ENCODE results near the gene MOCOS. TPM values are rescaled to one million over a fixed set of nuclear protein-coding genes. Genes with fewer than 3 reads are reported as not detected.

Gene MOCOS
- total RNA-seq, 1 donor from 2014 or later, result 1.3 TPM

DNA sequence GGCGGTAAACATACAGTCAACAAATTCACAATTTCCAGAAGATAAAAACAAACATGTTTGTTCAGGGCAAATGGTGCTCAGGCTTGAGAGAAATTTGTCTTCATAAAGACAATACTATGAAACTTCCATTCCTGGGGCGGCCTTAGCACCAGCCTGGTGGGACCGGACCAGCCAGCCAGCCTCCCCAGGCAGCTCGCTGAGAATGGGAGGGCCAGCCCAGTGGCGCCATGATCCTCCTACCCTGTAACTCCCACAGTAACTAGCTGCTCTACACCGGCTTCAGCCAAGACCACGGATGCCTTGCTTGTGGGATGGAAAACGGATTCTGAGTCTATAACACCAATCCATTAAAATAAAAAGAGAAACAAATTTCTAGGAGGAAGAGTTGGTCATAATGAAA is 86.0 kb downstream of the MOCOS start:
- Mint-ChIP-seq H3K27me3 (ENCODE audit: unreplicated experiment) (no peaks in the 10 kb centered on the region), H3K9me3 (ENCODE audit: unreplicated experiment) (no peaks in the 10 kb centered on the region), H3K4me1 (ENCODE audit: low read depth, unreplicated experiment) (peaks cover 3% of the 10 kb centered on the region), H3K36me3 (ENCODE audit: unreplicated experiment) (no peaks in the 10 kb centered on the region), H3K4me3 (ENCODE audit: unreplicated experiment) (no peak overlapping the region), H3K27ac (ENCODE audit: unreplicated experiment) (no peak overlapping the region)
- TF ChIP-seq, protein P1, sequence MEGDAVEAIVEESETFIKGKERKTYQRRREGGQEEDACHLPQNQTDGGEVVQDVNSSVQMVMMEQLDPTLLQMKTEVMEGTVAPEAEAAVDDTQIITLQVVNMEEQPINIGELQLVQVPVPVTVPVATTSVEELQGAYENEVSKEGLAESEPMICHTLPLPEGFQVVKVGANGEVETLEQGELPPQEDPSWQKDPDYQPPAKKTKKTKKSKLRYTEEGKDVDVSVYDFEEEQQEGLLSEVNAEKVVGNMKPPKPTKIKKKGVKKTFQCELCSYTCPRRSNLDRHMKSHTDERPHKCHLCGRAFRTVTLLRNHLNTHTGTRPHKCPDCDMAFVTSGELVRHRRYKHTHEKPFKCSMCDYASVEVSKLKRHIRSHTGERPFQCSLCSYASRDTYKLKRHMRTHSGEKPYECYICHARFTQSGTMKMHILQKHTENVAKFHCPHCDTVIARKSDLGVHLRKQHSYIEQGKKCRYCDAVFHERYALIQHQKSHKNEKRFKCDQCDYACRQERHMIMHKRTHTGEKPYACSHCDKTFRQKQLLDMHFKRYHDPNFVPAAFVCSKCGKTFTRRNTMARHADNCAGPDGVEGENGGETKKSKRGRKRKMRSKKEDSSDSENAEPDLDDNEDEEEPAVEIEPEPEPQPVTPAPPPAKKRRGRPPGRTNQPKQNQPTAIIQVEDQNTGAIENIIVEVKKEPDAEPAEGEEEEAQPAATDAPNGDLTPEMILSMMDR (IDR thresholded peaks at IDR 0.05; ENCODE audit: partially characterized antibody, unreplicated experiment), result no peak
- DNase-seq, result no peak

DNA sequence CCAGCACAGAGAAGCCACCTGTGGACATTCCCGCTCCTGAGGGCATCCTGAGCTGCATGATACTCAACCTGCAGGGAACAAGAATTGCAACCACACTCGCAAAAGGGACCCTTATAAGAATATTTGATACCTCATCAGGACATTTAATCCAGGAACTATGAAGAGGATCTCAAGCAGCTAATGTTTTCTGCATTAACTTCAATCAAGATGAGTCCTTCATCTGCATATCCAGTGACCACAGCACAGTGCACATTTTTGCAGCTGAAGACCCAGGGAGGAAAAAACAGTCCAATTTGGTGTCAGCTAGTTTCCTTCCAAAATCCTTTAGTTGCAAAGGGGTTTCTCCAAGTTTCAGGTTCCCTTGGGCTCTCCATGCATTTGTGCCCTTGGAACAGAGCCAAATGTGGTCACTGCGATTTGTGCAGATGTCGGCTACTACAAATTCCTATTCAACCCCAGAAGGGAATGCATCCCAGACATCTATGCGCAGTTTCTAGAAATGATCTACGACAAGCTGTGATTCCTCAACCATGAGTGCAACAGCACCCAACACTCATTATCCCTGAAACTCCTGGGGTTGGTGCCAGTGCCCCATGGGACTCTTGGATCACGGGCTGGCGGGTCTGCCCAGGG is 86.9 kb downstream of the MOCOS start:
- Mint-ChIP-seq H3K4me1 (ENCODE audit: low read depth, unreplicated experiment) (peaks cover 3% of the 10 kb centered on the region), H3K4me3 (ENCODE audit: unreplicated experiment) (no peak overlapping the region), H3K9me3 (ENCODE audit: unreplicated experiment) (no peaks in the 10 kb centered on the region), H3K27me3 (ENCODE audit: unreplicated experiment) (no peaks in the 10 kb centered on the region), H3K36me3 (ENCODE audit: unreplicated experiment) (no peaks in the 10 kb centered on the region), H3K27ac (ENCODE audit: unreplicated experiment) (no peak overlapping the region)
- TF ChIP-seq, protein P1 (IDR thresholded peaks at IDR 0.05; ENCODE audit: partially characterized antibody, unreplicated experiment), result no peak
- no peak for DNase-seq

DNA sequence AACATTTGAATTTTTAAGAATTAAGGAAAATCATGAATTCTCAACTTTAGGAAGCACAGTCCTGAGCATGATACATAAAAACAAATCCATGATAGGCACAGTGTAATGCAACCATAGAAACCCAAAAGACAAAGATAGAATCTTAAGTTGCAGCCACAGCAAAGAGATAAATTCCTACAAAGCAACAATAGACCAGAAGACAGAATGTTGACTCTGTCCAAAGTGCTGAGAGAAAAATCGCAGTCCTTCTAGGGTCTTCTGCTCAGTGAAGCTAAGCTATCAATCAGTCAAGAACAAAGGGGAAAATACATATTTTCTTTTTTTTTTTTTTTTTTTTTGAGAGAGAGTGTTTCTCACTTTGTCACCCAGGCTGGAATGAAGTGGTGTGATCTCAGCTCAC is 88.3 kb downstream of the MOCOS start:
- peaks cover 3% of the 10 kb centered on the region for H3K4me1 Mint-ChIP-seq (ENCODE audit: low read depth, unreplicated experiment)
- no peaks in the 10 kb centered on the region for H3K27me3 Mint-ChIP-seq (ENCODE audit: unreplicated experiment)
- H3K27ac Mint-ChIP-seq (ENCODE audit: unreplicated experiment), result no peak overlapping the region
- no peaks in the 10 kb centered on the region for H3K36me3 Mint-ChIP-seq (ENCODE audit: unreplicated experiment)
- H3K4me3 Mint-ChIP-seq (ENCODE audit: unreplicated experiment), result no peak overlapping the region
- H3K9me3 Mint-ChIP-seq (ENCODE audit: unreplicated experiment), result no peaks in the 10 kb centered on the region
- DNase-seq, result no peak
- TF ChIP-seq, protein P1 (IDR thresholded peaks at IDR 0.05; ENCODE audit: partially characterized antibody, unreplicated experiment), result no peak

DNA sequence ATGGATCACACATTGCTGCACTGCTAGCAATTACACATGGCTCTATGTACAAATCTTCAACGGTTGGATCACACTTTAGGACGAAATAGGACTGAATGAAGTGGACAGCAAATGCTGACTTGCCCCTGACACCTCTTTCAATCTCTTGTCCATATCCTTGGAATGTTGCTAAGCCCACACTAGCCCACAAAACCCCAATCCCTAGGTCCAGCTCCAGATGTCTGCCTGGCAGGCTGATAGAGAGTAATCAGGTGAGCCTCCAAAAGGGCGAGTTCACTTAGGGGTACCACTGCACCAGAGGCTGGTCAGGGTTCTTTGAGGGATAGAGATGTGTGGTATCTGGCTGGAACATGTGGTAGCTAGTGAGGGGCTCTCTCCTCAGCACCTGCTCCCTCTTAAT is 91.7 kb downstream of the MOCOS start:
- H3K27me3 Mint-ChIP-seq (ENCODE audit: unreplicated experiment), result no peaks in the 10 kb centered on the region
- no peak overlapping the region for H3K27ac Mint-ChIP-seq (ENCODE audit: unreplicated experiment)
- TF ChIP-seq, protein P1 (IDR thresholded peaks at IDR 0.05; ENCODE audit: partially characterized antibody, unreplicated experiment), result no peak
- peaks cover 3% of the 10 kb centered on the region for H3K4me1 Mint-ChIP-seq (ENCODE audit: low read depth, unreplicated experiment)
- no peaks in the 10 kb centered on the region for H3K36me3 Mint-ChIP-seq (ENCODE audit: unreplicated experiment)
- no peaks in the 10 kb centered on the region for H3K9me3 Mint-ChIP-seq (ENCODE audit: unreplicated experiment)
- no peak for DNase-seq
- H3K4me3 Mint-ChIP-seq (ENCODE audit: unreplicated experiment), result no peak overlapping the region

DNA sequence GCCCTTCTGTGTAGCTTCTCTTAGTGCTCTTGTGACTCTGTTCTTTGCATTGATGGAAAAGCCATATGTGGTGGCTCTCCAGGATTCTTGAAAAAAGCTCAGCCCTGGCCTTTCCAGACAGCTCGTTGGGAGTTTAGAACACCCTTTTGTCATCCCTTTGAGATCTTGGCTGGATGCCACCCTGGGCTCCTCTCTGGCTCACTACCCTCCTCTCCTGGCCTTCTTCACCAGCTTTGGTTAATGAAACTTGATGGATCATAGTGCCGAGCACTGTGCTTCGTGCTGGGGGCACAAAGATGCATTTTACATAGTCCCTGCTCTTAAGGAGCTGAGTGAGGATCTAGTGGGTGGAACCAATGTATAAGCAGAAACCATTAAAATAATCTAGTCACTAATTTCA is 94.6 kb downstream of the MOCOS start:
- no peak overlapping the region for H3K4me3 Mint-ChIP-seq (ENCODE audit: unreplicated experiment)
- no peaks in the 10 kb centered on the region for H3K4me1 Mint-ChIP-seq (ENCODE audit: low read depth, unreplicated experiment)
- H3K36me3 Mint-ChIP-seq (ENCODE audit: unreplicated experiment), result no peaks in the 10 kb centered on the region
- no peaks in the 10 kb centered on the region for H3K9me3 Mint-ChIP-seq (ENCODE audit: unreplicated experiment)
- H3K27ac Mint-ChIP-seq (ENCODE audit: unreplicated experiment), result no peak overlapping the region
- DNase-seq, result no peak
- H3K27me3 Mint-ChIP-seq (ENCODE audit: unreplicated experiment), result peaks cover 2% of the 10 kb centered on the region
- TF ChIP-seq, protein P1 (IDR thresholded peaks at IDR 0.05; ENCODE audit: partially characterized antibody, unreplicated experiment), result no peak
